ENCODE data around the gene GIMD1. TPM values are rescaled to one million over a fixed set of nuclear protein-coding genes. Genes with fewer than 3 reads are reported as not detected.
"Not testable (repeated sequence)": the region's sequence is repeated elsewhere in the genome, so short reads cannot be mapped to it uniquely, and the experiment has no call there.

The GIMD1 gene
- total RNA-seq, 1 donor from 2014 or later = not detected

GRCh38 chr4:106347167-106347566 is 21.4 kb downstream of the GIMD1 start:
- no peak for DNase-seq

- DNase-seq = no peak
Measured at GRCh38 chr4:106344647-106344970, 24.0 kb downstream of the GIMD1 start.

- DNase-seq = no peak
Measured at GRCh38 chr4:106343865-106344646, 24.5 kb downstream of the GIMD1 start.

GRCh38 chr4:106340774-106341173 is 27.8 kb downstream of the GIMD1 start:
- DNase-seq = no peak

- DNase-seq = no peak
Measured at GRCh38 chr4:106339431-106339830, 29.1 kb downstream of the GIMD1 start.

- DNase-seq = no peak
Measured at GRCh38 chr4:106338671-106339070, 29.9 kb downstream of the GIMD1 start.

- DNase-seq = no peak
Measured at GRCh38 chr4:106337916-106338315, 30.7 kb downstream of the GIMD1 start.

GRCh38 chr4:106336618-106337017 is 32.0 kb downstream of the GIMD1 start:
- DNase-seq = no peak

GRCh38 chr4:106334741-106335470 is 33.7 kb downstream of the GIMD1 start:
- DNase-seq = no peak

- peak; percentile 37 for DNase-seq
Measured at GRCh38 chr4:106333186-106333585, 35.4 kb downstream of the GIMD1 start.

GRCh38 chr4:106329041-106329618 is 39.4 kb downstream of the GIMD1 start:
- peak; percentile 68 for DNase-seq

- DNase-seq = no peak
Measured at GRCh38 chr4:106325800-106326199, 42.8 kb downstream of the GIMD1 start.

- DNase-seq = no peak
Measured at GRCh38 chr4:106323119-106323518, 45.5 kb downstream of the GIMD1 start.

- DNase-seq = not testable (repeated sequence)
Measured at GRCh38 chr4:106321814-106322213, 46.8 kb downstream of the GIMD1 start.

GRCh38 chr4:106321168-106321567 is 47.4 kb downstream of the GIMD1 start:
- DNase-seq = not testable (repeated sequence)

GRCh38 chr4:106320235-106320634 is 48.3 kb downstream of the GIMD1 start:
- no peak for DNase-seq

GRCh38 chr4:106318511-106318910 is 50.1 kb downstream of the GIMD1 start:
- DNase-seq = no peak

- DNase-seq = no peak
Measured at GRCh38 chr4:106317815-106318214, 50.8 kb downstream of the GIMD1 start.

- no peak for DNase-seq
Measured at GRCh38 chr4:106316773-106317409, 51.7 kb downstream of the GIMD1 start.

GRCh38 chr4:106315968-106316772 is 52.4 kb downstream of the GIMD1 start, which contains the start of the genes AIMP1 and TBCK:
AIMP1 (plus strand) TSS chr4:106316550; CDS start chr4:106325010, 8,460 bp downstream.
TBCK (minus strand) TSS chr4:106316209; CDS start chr4:106308960, 7,249 bp downstream.
- DNase-seq = peak; percentile 95

- DNase-seq = peak; percentile 53
Measured at GRCh38 chr4:106315476-106315967, 53.1 kb downstream of the GIMD1 start.

- no peak for DNase-seq
Measured at GRCh38 chr4:106314960-106315359, 53.6 kb downstream of the GIMD1 start.
